Retinal pigment epithelial cell (primary cell): ENCODE data around the gene LRRD1.

Experiments used
- DNase-seq: peaks from one replicate; pipeline ENCODE4 v3.0.0-alpha.2; 2010; ENCODE audit warnings: low read depth
- H3K4me3 ChIP-seq: 2 replicates; pipeline ENCODE4 v1.5.1; 2011; ENCODE audit warnings: mild to moderate bottlenecking, low read length, control low read depth, moderate library complexity
- CTCF ChIP-seq: conservative IDR thresholded peaks from 2 replicates; pipeline ENCODE4 v1.5.1; 2011; ENCODE audit warnings: low read depth, low read length, control low read depth, inconsistent platforms

The LRRD1 gene

GRCh38 chr7:92095380-92095779 lies 83.6 kb downstream of the LRRD1 start:
- DNase-seq = no peak
- H3K4me3 ChIP-seq = no peak overlapping the region
- no peak for TF ChIP-seq CTCF
